Panc1 (cell line): Measurements from ENCODE around the gene RAP1GAP2. TPM values are rescaled to one million over a fixed set of nuclear protein-coding genes. Genes with fewer than 3 reads are reported as not detected.

Source experiments
- ATAC-seq: fragments of 200-7000 bp; cut with Tn5 transposase; 2 replicates; pipeline ENCODE4 v1.9.1; 2020; ENCODE audit warnings: mild to moderate bottlenecking, moderate library complexity
- BruUV-seq: library from RNA; stranded (reverse); fragments of 400-500 nt; replicated peaks from 2 replicates; lab custom pipeline; 2021; lab: Mats Ljungman, UMichigan
- CTCF ChIA-PET: fragments of 300-600 bp; sonication (Branson Sonifier 250); formaldehyde crosslinking; loops from one replicate; lab custom pipeline; 2022; ENCODE audit warnings: antibody characterized with exemption; lab: Charles Lee
- POLR2A ChIA-PET: fragments of 300-600 bp; sonication (Branson Sonifier 250); formaldehyde crosslinking; loops from one replicate; lab custom pipeline; 2022; ENCODE audit warnings: antibody characterized with exemption; lab: Charles Lee
- DNase-seq: peaks from one replicate; pipeline ENCODE4 v3.0.0-alpha.2; 2010; ENCODE audit warnings: low read depth, low spot score
- H3K27ac ChIP-seq: 2 replicates; pipeline ENCODE4 v1.5.1; 2011; ENCODE audit warnings: mild to moderate bottlenecking, low read length, inconsistent platforms
- H3K27me3 ChIP-seq: fragments of 200-500 bp; sonication (Bioruptor generic); 2 replicates; pipeline ENCODE4 v1.6.0; 2014; ENCODE audit warnings: low read length, inconsistent platforms; ENCODE audit not compliant: control insufficient read depth, insufficient read depth
- H3K36me3 ChIP-seq: fragments of 200-500 bp; sonication (Bioruptor generic); 2 replicates; pipeline ENCODE4 v1.5.1; 2014; ENCODE audit warnings: inconsistent platforms, mild to moderate bottlenecking, low read length, moderate library complexity; ENCODE audit not compliant: control insufficient read depth, insufficient read depth
- H3K4me1 ChIP-seq: 2 replicates; pipeline ENCODE4 v1.5.1; 2011; ENCODE audit warnings: inconsistent platforms, mild to moderate bottlenecking, low read length, moderate library complexity; ENCODE audit not compliant: control insufficient read depth, insufficient read depth
- H3K4me3 ChIP-seq, 2 experiments: 2 replicates each; pipeline ENCODE4 v1.5.1; 2011 to 2012; ENCODE audit warnings: low read depth in 2 of 2, low read length in 2 of 2, mild to moderate bottlenecking in 2 of 2, inconsistent platforms in 1 of 2, moderate library complexity in 1 of 2
- H3K9me3 ChIP-seq: fragments of 200-500 bp; sonication (Bioruptor generic); 2 replicates; pipeline ENCODE4 v1.5.1; 2014; ENCODE audit warnings: low read depth, mild to moderate bottlenecking, inconsistent platforms, low read length, moderate library complexity; ENCODE audit not compliant: control insufficient read depth, insufficient read depth
- POLR2AphosphoS5 ChIP-seq: IDR thresholded peaks from 2 replicates; pipeline ENCODE4 v1.6.1; 2012; ENCODE audit warnings: mild to moderate bottlenecking, low read depth, low read length, moderate library complexity
- SIN3A ChIP-seq: IDR thresholded peaks from 2 replicates; pipeline ENCODE4 v1.6.1; 2012; ENCODE audit warnings: low read depth, mild to moderate bottlenecking, low read length, moderate library complexity, borderline replicate concordance; ENCODE audit not compliant: insufficient read depth
- TCF7L2 ChIP-seq: IDR thresholded peaks from 2 replicates; pipeline ENCODE4 v1.6.1; 2011; ENCODE audit warnings: mild to moderate bottlenecking, low read depth, low read length, inconsistent platforms
- in situ Hi-C: cut with HindIII; loops from 2 replicates; pipeline ENCODE4 v1.10.0; 2016; ENCODE audit warnings: low sequenced_read_pairs, low pct_unique_long_range_greater_than_20kb
- intact Hi-C: fragments of 100-400 bp; cut with micrococcal nuclease; formaldehyde crosslinking; loops from one replicate; pipeline ENCODE4 v1.10.0; 2022; ENCODE audit not compliant: unreplicated experiment
- total RNA-seq: library from RNA; stranded (reverse); gene quantifications from one replicate; pipeline ENCODE4 v1.2.1, GENCODE V29; 2021; ENCODE audit not compliant: unreplicated experiment
- TF ChIP-seq, protein P1 (sequence below): fragments of 450-650 bp; IDR thresholded peaks from 2 replicates; pipeline ENCODE4 v1.5.1; 2017; ENCODE audit warnings: mild to moderate bottlenecking
- TF ChIP-seq, protein P2 (sequence below), 2 experiments: IDR thresholded peaks; 2 replicates each; pipeline ENCODE4 v1.6.1; 2011 to 2012; ENCODE audit warnings: low read depth in 2 of 2, control low read depth in 1 of 2, low read length in 1 of 2, mild to moderate bottlenecking in 1 of 2, moderate library complexity in 1 of 2; ENCODE audit not compliant: insufficient read depth in 1 of 2

The RAP1GAP2 gene
- total RNA-seq, 1 experiment from 2014 or later = 10.0 TPM

- in situ Hi-C loops = no loop called here
- CTCF ChIA-PET = no interaction called here
- no peak overlapping the region for H3K4me3 ChIP-seq
- H3K27me3 ChIP-seq = no peaks in the 10 kb centered on the region; the same call in 1 of the 2 replicates
- no peaks in the 10 kb centered on the region for H3K9me3 ChIP-seq
- H3K36me3 ChIP-seq = no peaks in the 10 kb centered on the region
- no TSS peak for BruUV-seq
- POLR2A ChIA-PET = interaction anchor here (0.6 kb wide), 1 partner anchor 746 kb away, joined by 3 read pairs; no protein-coding TSS in a partner anchor
- no peak overlapping the region for H3K27ac ChIP-seq
- ATAC-seq (no peak), DNase-seq (no peak)
- intact Hi-C loops = no loop called here
- H3K4me1 ChIP-seq = no peaks in the 10 kb centered on the region; the same call in 1 of the 2 replicates
- TF ChIP-seq TCF7L2 = no peak
- TF ChIP-seq, protein P1, sequence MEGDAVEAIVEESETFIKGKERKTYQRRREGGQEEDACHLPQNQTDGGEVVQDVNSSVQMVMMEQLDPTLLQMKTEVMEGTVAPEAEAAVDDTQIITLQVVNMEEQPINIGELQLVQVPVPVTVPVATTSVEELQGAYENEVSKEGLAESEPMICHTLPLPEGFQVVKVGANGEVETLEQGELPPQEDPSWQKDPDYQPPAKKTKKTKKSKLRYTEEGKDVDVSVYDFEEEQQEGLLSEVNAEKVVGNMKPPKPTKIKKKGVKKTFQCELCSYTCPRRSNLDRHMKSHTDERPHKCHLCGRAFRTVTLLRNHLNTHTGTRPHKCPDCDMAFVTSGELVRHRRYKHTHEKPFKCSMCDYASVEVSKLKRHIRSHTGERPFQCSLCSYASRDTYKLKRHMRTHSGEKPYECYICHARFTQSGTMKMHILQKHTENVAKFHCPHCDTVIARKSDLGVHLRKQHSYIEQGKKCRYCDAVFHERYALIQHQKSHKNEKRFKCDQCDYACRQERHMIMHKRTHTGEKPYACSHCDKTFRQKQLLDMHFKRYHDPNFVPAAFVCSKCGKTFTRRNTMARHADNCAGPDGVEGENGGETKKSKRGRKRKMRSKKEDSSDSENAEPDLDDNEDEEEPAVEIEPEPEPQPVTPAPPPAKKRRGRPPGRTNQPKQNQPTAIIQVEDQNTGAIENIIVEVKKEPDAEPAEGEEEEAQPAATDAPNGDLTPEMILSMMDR = no peak
- TF ChIP-seq POLR2AphosphoS5 = no peak
These were observed 54.8 kb downstream of the RAP1GAP2 start for GRCh38 chr17:2850991-2851390.

GRCh38 chr17:2851615-2852014 is 55.4 kb downstream of the RAP1GAP2 start:
- Histone ChIP-seq H3K36me3 (no peaks in the 10 kb centered on the region), H3K4me1 (no peaks in the 10 kb centered on the region; the same call in 1 of the 2 replicates), H3K27ac (no peak overlapping the region), H3K9me3 (no peaks in the 10 kb centered on the region), H3K4me3 (no peak overlapping the region), H3K27me3 (no peaks in the 10 kb centered on the region; the same call in 1 of the 2 replicates)
- ChIA-PET CTCF (interaction anchor here (0.6 kb wide), 1 partner anchor 78 kb away, joined by 3 read pairs; no protein-coding TSS in a partner anchor), POLR2A (interaction anchor here (0.6 to 0.7 kb wide), 2 partner anchors 13 to 745 kb away, joined by 3 to 8 read pairs; no protein-coding TSS in a partner anchor)
- no TSS peak for BruUV-seq
- DNase-seq (no peak), ATAC-seq (no peak)
- TF ChIP-seq, protein P1 = no peak
- TF ChIP-seq SIN3A (no peak), POLR2AphosphoS5 (no peak), TCF7L2 (no peak)
- TF ChIP-seq, protein P2, sequence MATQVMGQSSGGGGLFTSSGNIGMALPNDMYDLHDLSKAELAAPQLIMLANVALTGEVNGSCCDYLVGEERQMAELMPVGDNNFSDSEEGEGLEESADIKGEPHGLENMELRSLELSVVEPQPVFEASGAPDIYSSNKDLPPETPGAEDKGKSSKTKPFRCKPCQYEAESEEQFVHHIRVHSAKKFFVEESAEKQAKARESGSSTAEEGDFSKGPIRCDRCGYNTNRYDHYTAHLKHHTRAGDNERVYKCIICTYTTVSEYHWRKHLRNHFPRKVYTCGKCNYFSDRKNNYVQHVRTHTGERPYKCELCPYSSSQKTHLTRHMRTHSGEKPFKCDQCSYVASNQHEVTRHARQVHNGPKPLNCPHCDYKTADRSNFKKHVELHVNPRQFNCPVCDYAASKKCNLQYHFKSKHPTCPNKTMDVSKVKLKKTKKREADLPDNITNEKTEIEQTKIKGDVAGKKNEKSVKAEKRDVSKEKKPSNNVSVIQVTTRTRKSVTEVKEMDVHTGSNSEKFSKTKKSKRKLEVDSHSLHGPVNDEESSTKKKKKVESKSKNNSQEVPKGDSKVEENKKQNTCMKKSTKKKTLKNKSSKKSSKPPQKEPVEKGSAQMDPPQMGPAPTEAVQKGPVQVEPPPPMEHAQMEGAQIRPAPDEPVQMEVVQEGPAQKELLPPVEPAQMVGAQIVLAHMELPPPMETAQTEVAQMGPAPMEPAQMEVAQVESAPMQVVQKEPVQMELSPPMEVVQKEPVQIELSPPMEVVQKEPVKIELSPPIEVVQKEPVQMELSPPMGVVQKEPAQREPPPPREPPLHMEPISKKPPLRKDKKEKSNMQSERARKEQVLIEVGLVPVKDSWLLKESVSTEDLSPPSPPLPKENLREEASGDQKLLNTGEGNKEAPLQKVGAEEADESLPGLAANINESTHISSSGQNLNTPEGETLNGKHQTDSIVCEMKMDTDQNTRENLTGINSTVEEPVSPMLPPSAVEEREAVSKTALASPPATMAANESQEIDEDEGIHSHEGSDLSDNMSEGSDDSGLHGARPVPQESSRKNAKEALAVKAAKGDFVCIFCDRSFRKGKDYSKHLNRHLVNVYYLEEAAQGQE (IDR thresholded peaks at IDR 0.05; ENCODE audit: insufficient read depth in 1 of 2, low read depth in 2 of 2, low read length in 1 of 2) = no peak
- in situ Hi-C loops (no loop called here), intact Hi-C loops (no loop called here)
